WTC11 (cell line): Measurements from ENCODE around the gene ANKRD39. TPM values are rescaled to one million over a fixed set of nuclear protein-coding genes. Genes with fewer than 3 reads are reported as not detected.

Experiments used
- ATAC-seq: fragments of 200-7000 bp; cut with Tn5 transposase; 2 replicates; pipeline ENCODE4 v1.10.0; 2021; ENCODE audit warnings: mild to moderate bottlenecking, moderate library complexity
- CTCF ChIA-PET: fragments of 300-600 bp; sonication (Branson Sonifier 250); formaldehyde crosslinking; loops from one replicate; lab custom pipeline; 2021; ENCODE audit warnings: antibody characterized with exemption; lab: Charles Lee
- POLR2A ChIA-PET: fragments of 350-600 bp; sonication (Branson Sonifier 250); formaldehyde crosslinking; loops from one replicate; lab custom pipeline; 2021; ENCODE audit warnings: antibody characterized with exemption; lab: Charles Lee
- DNase-seq: peaks from one replicate; pipeline ENCODE4 v3.0.0; 2021; ENCODE audit warnings: low spot score
- H3K27ac Mint-ChIP-seq: 2 replicates; pipeline ENCODE4 v1.8.0; 2021; ENCODE audit warnings: mixed read lengths
- H3K27me3 Mint-ChIP-seq: 2 replicates; pipeline ENCODE4 v1.8.0; 2021; ENCODE audit warnings: low read depth, mild to moderate bottlenecking, moderate library complexity, mixed read lengths
- H3K36me3 Mint-ChIP-seq: 2 replicates; pipeline ENCODE4 v1.8.0; 2021; ENCODE audit warnings: mixed read lengths
- H3K4me1 Mint-ChIP-seq: 2 replicates; pipeline ENCODE4 v1.8.0; 2022; ENCODE audit warnings: mixed read lengths
- H3K4me3 Mint-ChIP-seq: 2 replicates; pipeline ENCODE4 v1.8.0; 2021; ENCODE audit warnings: mild to moderate bottlenecking, moderate library complexity, mixed read lengths
- H3K9me3 Mint-ChIP-seq: 2 replicates; pipeline ENCODE4 v1.8.0; 2021; ENCODE audit warnings: mixed read lengths
- CREB1 ChIP-seq: sonication (generic); formaldehyde crosslinking; IDR thresholded peaks from 2 replicates; pipeline ENCODE4 v1.8.0; 2023; ENCODE audit warnings: mild to moderate bottlenecking, missing genetic modification reagents
- ELF4 ChIP-seq: sonication (generic); formaldehyde crosslinking; IDR thresholded peaks from 2 replicates; pipeline ENCODE4 v1.8.1; 2022; ENCODE audit warnings: low read depth, mild to moderate bottlenecking, moderate library complexity, missing genetic modification reagents
- FOXP1 ChIP-seq: sonication (generic); formaldehyde crosslinking; IDR thresholded peaks from 2 replicates; pipeline ENCODE4 v1.8.0; 2022; ENCODE audit warnings: missing genetic modification reagents, mild to moderate bottlenecking, moderate library complexity, borderline replicate concordance
- IRF1 ChIP-seq: sonication (generic); formaldehyde crosslinking; IDR thresholded peaks from 2 replicates; pipeline ENCODE4 v1.8.0; 2023; ENCODE audit warnings: missing genetic modification reagents
- MAX ChIP-seq: sonication (generic); formaldehyde crosslinking; IDR thresholded peaks from 2 replicates; pipeline ENCODE4 v1.8.0; 2022; ENCODE audit warnings: mild to moderate bottlenecking, missing genetic modification reagents
- NFE2L1 ChIP-seq: sonication (generic); formaldehyde crosslinking; IDR thresholded peaks from 2 replicates; pipeline ENCODE4 v1.8.1; 2023; ENCODE audit warnings: missing genetic modification reagents
- SMAD4 ChIP-seq: sonication (generic); formaldehyde crosslinking; IDR thresholded peaks from 2 replicates; pipeline ENCODE4 v1.8.0; 2022; ENCODE audit warnings: mild to moderate bottlenecking, missing genetic modification reagents
- USF1 ChIP-seq: sonication (generic); formaldehyde crosslinking; IDR thresholded peaks from 2 replicates; pipeline ENCODE4 v1.8.0; 2022; ENCODE audit warnings: mild to moderate bottlenecking, missing genetic modification reagents
- ZNF263 ChIP-seq: sonication (generic); formaldehyde crosslinking; IDR thresholded peaks from 2 replicates; pipeline ENCODE4 v1.8.1; 2022; ENCODE audit warnings: low read depth, mild to moderate bottlenecking, moderate library complexity, missing genetic modification reagents
- ZNF317 ChIP-seq: sonication (generic); formaldehyde crosslinking; IDR thresholded peaks from 2 replicates; pipeline ENCODE4 v1.8.1; 2023; ENCODE audit warnings: low read depth, mild to moderate bottlenecking, moderate library complexity, missing genetic modification reagents, borderline replicate concordance
- ZNF423 ChIP-seq: fragments of 250-450 bp; sonication (Bioruptor Pico); IDR thresholded peaks from 2 replicates; pipeline ENCODE4 v2.1.2; 2022; ENCODE audit warnings: mild to moderate bottlenecking, moderate library complexity
- ZNF425 ChIP-seq: fragments of 250-450 bp; sonication (Bioruptor Pico); conservative IDR thresholded peaks from 2 replicates; pipeline ENCODE4 v1.9.0; 2021; ENCODE audit warnings: mild to moderate bottlenecking
- total RNA-seq: library from RNA; stranded (reverse); gene quantifications from 3 replicates; pipeline ENCODE4 v1.2.3, GENCODE V29; 2021
- TF ChIP-seq, protein P1 (sequence below): fragments of 250-450 bp; sonication (Bioruptor Pico); IDR thresholded peaks from 2 replicates; pipeline ENCODE4 v2.1.2; 2022; ENCODE audit warnings: mild to moderate bottlenecking, moderate library complexity
- TF ChIP-seq, protein P2 (sequence below): sonication (generic); formaldehyde crosslinking; IDR thresholded peaks from 2 replicates; pipeline ENCODE4 v1.8.1; 2023; ENCODE audit warnings: mild to moderate bottlenecking, missing genetic modification reagents, borderline replicate concordance

The ANKRD39 gene
- total RNA-seq, 1 experiment from 2014 or later = 17.9 TPM

- TF ChIP-seq ELF4 (CRISPR knock-in tag) (no peak), NFE2L1 (no peak), SMAD4 (no peak), ZNF425 (CRISPR knock-in tag) (no peak)
Measured at GRCh38 chr2:96877042-96877451, 19.2 kb upstream of the ANKRD39 start (continued).

DNA sequence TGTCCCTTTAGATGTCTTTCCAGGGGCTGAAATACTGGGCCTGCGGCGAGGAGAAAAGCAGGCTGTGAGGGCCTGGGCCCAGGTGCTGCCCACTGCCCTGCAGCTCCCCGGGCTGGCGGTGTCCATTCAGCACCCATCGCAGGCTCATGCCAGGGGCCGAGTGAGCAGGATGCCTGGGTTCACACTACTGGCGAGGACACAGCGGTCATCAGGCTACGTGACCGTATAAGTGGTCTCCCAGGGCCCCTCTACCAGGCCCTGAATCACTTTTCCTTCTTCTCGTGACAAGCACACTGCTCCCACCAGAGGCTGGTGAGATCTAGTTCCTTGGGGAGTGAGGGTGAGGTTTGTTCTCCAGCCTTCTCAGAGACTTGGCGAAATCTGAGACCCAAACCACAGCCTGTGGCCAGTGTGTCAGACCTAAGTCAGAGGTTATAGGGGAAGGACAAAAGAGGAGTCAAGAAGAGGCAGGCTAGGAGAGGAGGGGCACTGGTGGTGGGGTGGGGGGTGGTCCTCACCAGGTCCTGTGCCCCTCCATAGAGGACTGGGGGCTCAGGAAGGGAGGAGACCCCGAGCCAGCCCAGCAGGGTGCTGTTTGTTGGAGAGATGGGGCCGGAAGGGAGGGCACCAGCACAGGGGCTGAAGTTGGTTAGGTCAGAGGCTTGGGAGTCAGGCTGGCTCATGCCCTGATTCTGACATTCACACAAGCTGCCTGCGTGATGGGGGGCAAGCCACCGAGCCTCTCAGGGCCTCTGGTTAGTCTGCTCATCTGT, 18.6 kb upstream of the ANKRD39 start:
- no peaks in the 10 kb centered on the region for H3K9me3 Mint-ChIP-seq
- no peak overlapping the region; the same call in 1 of the 2 replicates for H3K27ac Mint-ChIP-seq
- no peak for ATAC-seq
- CTCF ChIA-PET = interaction anchor here (0.7 to 5.9 kb wide), 7 partner anchors 10 to 75 kb away, joined by 3 to 45 read pairs (median 4); partner anchors contain the start of gene ANKRD39
- POLR2A ChIA-PET = no interaction called here
- H3K27me3 Mint-ChIP-seq = no peaks in the 10 kb centered on the region
- H3K4me1 Mint-ChIP-seq = peaks cover 75% of the 10 kb centered on the region
- no peak for TF ChIP-seq ZNF317 (CRISPR knock-in tag)
- TF ChIP-seq, all 79 proteins: peak for 0
- Mint-ChIP-seq H3K4me3 (no peak overlapping the region), H3K36me3 (no peaks in the 10 kb centered on the region)
- no peak for DNase-seq

GRCh38 chr2:96875498-96876268, 17.9 kb upstream of the ANKRD39 start:
- no peaks in the 10 kb centered on the region for H3K9me3 Mint-ChIP-seq
- no peak overlapping the region for H3K4me3 Mint-ChIP-seq
- peaks cover 75% of the 10 kb centered on the region for H3K4me1 Mint-ChIP-seq
- 0 out of 2 replicates have a peak, but pooled peaks cover 2% of the 10 kb centered on the region for H3K27me3 Mint-ChIP-seq
- H3K36me3 Mint-ChIP-seq = no peaks in the 10 kb centered on the region
- DNase-seq = peak; percentile 41
- TF ChIP-seq FOXP1 (CRISPR knock-in tag) (0 out of 2 replicates have a peak, but pooled peaks have one; percentile 44), ZNF263 (CRISPR knock-in tag) (peak; percentile 67), MAX (CRISPR knock-in tag) (0 out of 2 replicates have a peak, but pooled peaks have one; percentile 33)
- TF ChIP-seq, protein P1, sequence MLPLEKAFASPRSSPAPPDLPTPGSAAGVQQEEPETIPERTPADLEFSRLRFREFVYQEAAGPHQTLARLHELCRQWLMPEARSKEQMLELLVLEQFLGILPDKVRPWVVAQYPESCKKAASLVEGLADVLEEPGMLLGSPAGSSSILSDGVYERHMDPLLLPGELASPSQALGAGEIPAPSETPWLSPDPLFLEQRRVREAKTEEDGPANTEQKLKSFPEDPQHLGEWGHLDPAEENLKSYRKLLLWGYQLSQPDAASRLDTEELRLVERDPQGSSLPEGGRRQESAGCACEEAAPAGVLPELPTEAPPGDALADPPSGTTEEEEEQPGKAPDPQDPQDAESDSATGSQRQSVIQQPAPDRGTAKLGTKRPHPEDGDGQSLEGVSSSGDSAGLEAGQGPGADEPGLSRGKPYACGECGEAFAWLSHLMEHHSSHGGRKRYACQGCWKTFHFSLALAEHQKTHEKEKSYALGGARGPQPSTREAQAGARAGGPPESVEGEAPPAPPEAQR (CRISPR knock-in tag) = no peak
- POLR2A ChIA-PET = interaction anchor here (1.0 kb wide), 1 partner anchor 18 kb away, joined by 4 read pairs; the partner anchor contains the start of gene ANKRD39
- peak; percentile 69 for ATAC-seq
- H3K27ac Mint-ChIP-seq = peak overlapping the region; percentile 43; the same call in 1 of the 2 replicates
- CTCF ChIA-PET = interaction anchor here (0.7 to 4.7 kb wide), 11 partner anchors 9 to 76 kb away, joined by 3 to 45 read pairs (median 3); partner anchors contain the start of gene ANKRD39

GRCh38 chr2:96874198-96874831, 16.5 kb upstream of the ANKRD39 start:
- no peak for ATAC-seq
- TF ChIP-seq ZNF423 (CRISPR knock-in tag) (0 out of 2 replicates have a peak, but pooled peaks have one; percentile 14), CREB1 (CRISPR knock-in tag) (no peak), IRF1 (no peak), USF1 (CRISPR knock-in tag) (no peak)
- TF ChIP-seq, protein P2, sequence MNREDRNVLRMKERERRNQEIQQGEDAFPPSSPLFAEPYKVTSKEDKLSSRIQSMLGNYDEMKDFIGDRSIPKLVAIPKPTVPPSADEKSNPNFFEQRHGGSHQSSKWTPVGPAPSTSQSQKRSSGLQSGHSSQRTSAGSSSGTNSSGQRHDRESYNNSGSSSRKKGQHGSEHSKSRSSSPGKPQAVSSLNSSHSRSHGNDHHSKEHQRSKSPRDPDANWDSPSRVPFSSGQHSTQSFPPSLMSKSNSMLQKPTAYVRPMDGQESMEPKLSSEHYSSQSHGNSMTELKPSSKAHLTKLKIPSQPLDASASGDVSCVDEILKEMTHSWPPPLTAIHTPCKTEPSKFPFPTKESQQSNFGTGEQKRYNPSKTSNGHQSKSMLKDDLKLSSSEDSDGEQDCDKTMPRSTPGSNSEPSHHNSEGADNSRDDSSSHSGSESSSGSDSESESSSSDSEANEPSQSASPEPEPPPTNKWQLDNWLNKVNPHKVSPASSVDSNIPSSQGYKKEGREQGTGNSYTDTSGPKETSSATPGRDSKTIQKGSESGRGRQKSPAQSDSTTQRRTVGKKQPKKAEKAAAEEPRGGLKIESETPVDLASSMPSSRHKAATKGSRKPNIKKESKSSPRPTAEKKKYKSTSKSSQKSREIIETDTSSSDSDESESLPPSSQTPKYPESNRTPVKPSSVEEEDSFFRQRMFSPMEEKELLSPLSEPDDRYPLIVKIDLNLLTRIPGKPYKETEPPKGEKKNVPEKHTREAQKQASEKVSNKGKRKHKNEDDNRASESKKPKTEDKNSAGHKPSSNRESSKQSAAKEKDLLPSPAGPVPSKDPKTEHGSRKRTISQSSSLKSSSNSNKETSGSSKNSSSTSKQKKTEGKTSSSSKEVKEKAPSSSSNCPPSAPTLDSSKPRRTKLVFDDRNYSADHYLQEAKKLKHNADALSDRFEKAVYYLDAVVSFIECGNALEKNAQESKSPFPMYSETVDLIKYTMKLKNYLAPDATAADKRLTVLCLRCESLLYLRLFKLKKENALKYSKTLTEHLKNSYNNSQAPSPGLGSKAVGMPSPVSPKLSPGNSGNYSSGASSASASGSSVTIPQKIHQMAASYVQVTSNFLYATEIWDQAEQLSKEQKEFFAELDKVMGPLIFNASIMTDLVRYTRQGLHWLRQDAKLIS (CRISPR knock-in tag) = no peak
- TF ChIP-seq, all 79 proteins: peak for 1
- ChIA-PET CTCF (interaction anchor here (1.1 to 4.7 kb wide), 5 partner anchors 11 to 77 kb away, joined by 3 to 45 read pairs (median 7); partner anchors contain the start of gene ANKRD39), POLR2A (interaction anchor here (0.5 to 1.0 kb wide), 2 partner anchors 32 to 335 kb away, joined by 3 to 4 read pairs; no protein-coding TSS in a partner anchor)
- H3K27me3 Mint-ChIP-seq = 0 out of 2 replicates have a peak, but pooled peaks cover 4% of the 10 kb centered on the region
- H3K4me3 Mint-ChIP-seq = no peak overlapping the region
- H3K9me3 Mint-ChIP-seq = no peaks in the 10 kb centered on the region
- no peaks in the 10 kb centered on the region for H3K36me3 Mint-ChIP-seq
- DNase-seq = no peak
- H3K27ac Mint-ChIP-seq = no peak overlapping the region
- H3K4me1 Mint-ChIP-seq = peaks cover 70% of the 10 kb centered on the region
